Endothelial cell (in vitro differentiated cells): ENCODE data around the gene CGNL1. TPM values are rescaled to one million over a fixed set of nuclear protein-coding genes. Genes with fewer than 3 reads are reported as not detected.
A peak's percentile ranks its signal among the peaks of the same experiment; 100 is the strongest.

Source experiments
- DNase-seq: peaks from one replicate; pipeline ENCODE4 v3.0.0; 2021; ENCODE audit warnings: low spot score
- H3K27ac Mint-ChIP-seq: one replicate; pipeline ENCODE4 v1.8.0; 2021; ENCODE audit warnings: mixed read lengths, inconsistent platforms; ENCODE audit not compliant: unreplicated experiment
- H3K27me3 Mint-ChIP-seq: one replicate; pipeline ENCODE4 v1.8.0; 2021; ENCODE audit warnings: mild to moderate bottlenecking, moderate library complexity, mixed read lengths, inconsistent platforms; ENCODE audit not compliant: unreplicated experiment
- H3K36me3 Mint-ChIP-seq: one replicate; pipeline ENCODE4 v1.8.0; 2021; ENCODE audit warnings: mild to moderate bottlenecking, low read depth, mixed read lengths, inconsistent platforms; ENCODE audit not compliant: unreplicated experiment
- H3K4me1 Mint-ChIP-seq: one replicate; pipeline ENCODE4 v1.8.0; 2021; ENCODE audit warnings: mild to moderate bottlenecking, mixed read lengths, inconsistent platforms; ENCODE audit not compliant: unreplicated experiment
- H3K4me3 Mint-ChIP-seq: one replicate; pipeline ENCODE4 v1.8.0; 2021; ENCODE audit warnings: mild to moderate bottlenecking, mixed read lengths, inconsistent platforms; ENCODE audit not compliant: unreplicated experiment
- H3K9me3 Mint-ChIP-seq: one replicate; pipeline ENCODE4 v1.8.0; 2021; ENCODE audit warnings: mixed read lengths, inconsistent platforms; ENCODE audit not compliant: unreplicated experiment
- CTCF ChIP-seq: fragments of 200-600 bp; sonication (generic); IDR thresholded peaks from one replicate; pipeline ENCODE4 v1.5.0; 2021; ENCODE audit warnings: antibody characterized with exemption; ENCODE audit not compliant: unreplicated experiment
- total RNA-seq: library from RNA; stranded (reverse); fragmentation: NEBNext Ultra II Directional; extraction: Animal tissue kit (Norgen Biotek cat#: 25700); gene quantifications from one replicate; pipeline ENCODE4 v1.2.1, GENCODE V29; 2021; ENCODE audit not compliant: unreplicated experiment

The CGNL1 gene
- total RNA-seq, 1 donor from 2014 or later: 238 TPM

DNA sequence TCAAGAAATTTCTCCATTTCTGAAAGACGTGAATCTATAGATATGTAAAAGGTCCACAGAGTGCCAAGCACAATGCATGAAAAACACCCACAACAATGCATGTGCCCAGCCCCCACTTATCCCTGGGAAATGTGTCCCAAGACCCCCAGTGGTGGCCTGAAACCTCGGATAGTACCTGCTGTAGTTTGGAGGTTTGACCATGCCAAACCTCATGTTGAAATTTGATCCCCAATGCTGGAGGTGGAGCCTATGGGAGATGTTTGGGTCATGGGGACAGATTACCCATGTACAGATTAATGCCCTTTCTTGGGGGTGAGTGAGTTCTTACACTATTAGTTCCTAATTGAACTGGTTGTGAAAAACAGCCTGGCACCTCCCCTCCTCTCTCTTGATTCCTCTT, 194.0 kb downstream of the CGNL1 start:
- TF ChIP-seq CTCF: no peak
- Mint-ChIP-seq H3K9me3 (no peaks in the 10 kb centered on the region), H3K27ac (no peak overlapping the region), H3K4me3 (no peak overlapping the region), H3K36me3 (peaks cover 11% of the 10 kb centered on the region), H3K4me1 (peaks cover 36% of the 10 kb centered on the region), H3K27me3 (peaks cover 2% of the 10 kb centered on the region)
- DNase-seq: no peak

GRCh38 chr15:57570994-57571393, 194.7 kb downstream of the CGNL1 start:
- H3K36me3 Mint-ChIP-seq: peaks cover 11% of the 10 kb centered on the region
- H3K27ac Mint-ChIP-seq: no peak overlapping the region
- DNase-seq: no peak
- H3K9me3 Mint-ChIP-seq: no peaks in the 10 kb centered on the region
- H3K27me3 Mint-ChIP-seq: peaks cover 4% of the 10 kb centered on the region
- no peak overlapping the region for H3K4me3 Mint-ChIP-seq
- TF ChIP-seq CTCF: no peak
- H3K4me1 Mint-ChIP-seq: peaks cover 34% of the 10 kb centered on the region

DNA sequence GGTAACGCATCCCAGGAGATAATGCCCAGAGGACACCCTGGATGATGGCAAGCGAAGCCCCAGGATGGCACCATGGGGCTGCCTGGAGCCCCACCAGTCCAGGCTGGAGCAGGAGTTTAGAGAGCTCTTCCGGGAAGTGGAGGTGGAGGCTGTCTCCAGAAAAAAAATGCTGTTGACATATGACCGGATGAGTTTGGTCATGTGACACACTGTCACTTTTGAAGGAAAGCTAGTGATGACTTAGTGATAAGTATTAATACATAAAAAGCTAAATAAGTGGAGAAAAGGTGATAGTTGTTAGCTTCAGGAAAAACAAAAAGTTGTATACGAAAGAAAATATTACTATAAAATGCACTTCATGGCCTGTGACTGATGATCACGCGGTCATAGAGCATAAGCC, 195.4 kb downstream of the CGNL1 start:
- Mint-ChIP-seq H3K36me3 (peaks cover 15% of the 10 kb centered on the region), H3K4me3 (no peak overlapping the region), H3K27ac (no peak overlapping the region), H3K4me1 (peaks cover 42% of the 10 kb centered on the region), H3K27me3 (peaks cover 5% of the 10 kb centered on the region), H3K9me3 (no peaks in the 10 kb centered on the region)
- no peak for TF ChIP-seq CTCF
- DNase-seq: no peak

DNA sequence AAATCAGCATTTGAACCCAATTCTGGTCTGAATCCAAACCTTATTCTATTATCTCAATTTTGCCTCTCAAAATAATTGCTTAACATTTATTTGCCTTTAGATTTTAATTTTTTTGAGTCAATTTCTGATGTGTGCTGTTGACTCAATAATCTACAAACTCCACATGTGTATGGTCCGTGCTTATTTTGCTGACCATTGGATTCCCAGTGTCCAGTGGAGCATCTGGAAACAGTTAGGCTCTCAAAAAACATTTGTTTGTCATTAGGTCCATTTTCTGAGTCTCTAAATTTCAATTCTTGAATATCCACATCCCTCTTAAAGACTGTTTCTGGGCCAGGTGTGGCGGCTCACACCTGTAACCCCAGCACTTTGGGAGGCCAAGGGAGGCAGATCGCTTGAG, 196.2 kb downstream of the CGNL1 start:
- H3K36me3 Mint-ChIP-seq: peaks cover 15% of the 10 kb centered on the region
- no peak overlapping the region for H3K27ac Mint-ChIP-seq
- no peak for DNase-seq
- peaks cover 5% of the 10 kb centered on the region for H3K27me3 Mint-ChIP-seq
- H3K9me3 Mint-ChIP-seq: no peaks in the 10 kb centered on the region
- peaks cover 49% of the 10 kb centered on the region for H3K4me1 Mint-ChIP-seq
- H3K4me3 Mint-ChIP-seq: no peak overlapping the region
- no peak for TF ChIP-seq CTCF

DNA sequence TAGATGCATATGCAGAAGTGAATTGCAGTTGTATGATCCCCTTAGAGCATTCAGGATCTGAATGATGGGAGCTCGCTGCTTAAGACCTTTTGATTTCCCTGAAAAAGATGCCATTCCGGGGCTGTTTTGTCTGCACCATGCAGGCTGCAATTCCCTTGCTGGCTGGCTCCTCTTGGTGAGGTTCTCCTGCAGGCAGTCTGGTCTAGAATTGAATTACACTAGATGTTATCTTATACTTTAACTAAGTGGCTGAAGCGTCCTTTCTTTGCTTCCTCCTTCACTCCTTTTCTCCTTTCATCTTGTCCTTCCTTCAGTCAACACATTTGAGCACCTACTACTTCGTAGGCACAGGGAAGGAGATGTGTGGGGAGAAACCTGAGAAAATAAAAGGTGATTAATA, 196.8 kb downstream of the CGNL1 start:
- Mint-ChIP-seq H3K27me3 (peaks cover 6% of the 10 kb centered on the region), H3K9me3 (no peaks in the 10 kb centered on the region), H3K4me1 (peaks cover 54% of the 10 kb centered on the region), H3K36me3 (peaks cover 13% of the 10 kb centered on the region), H3K4me3 (peak overlapping the region; percentile 33), H3K27ac (peak overlapping the region; percentile 22)
- no peak for TF ChIP-seq CTCF
- DNase-seq: no peak
